Sigmoid colon (tissue), 4 donors: ENCODE measurements around the gene SDHA.

Experiments used
- CTCF ChIP-seq, 4 experiments: fragments of 450-650 bp in 3 of 4; fragments of 200-600 bp in 1 of 4; IDR thresholded peaks; one replicate each; pipeline ENCODE4 v1.5.1; 2016 to 2019; ENCODE audit warnings: antibody characterized with exemption in 4 of 4, mild to moderate bottlenecking in 3 of 4, moderate library complexity in 2 of 4
- EP300 ChIP-seq, 4 donors: sonication (generic); formaldehyde crosslinking; IDR thresholded peaks; one replicate each; pipeline ENCODE4 v1.6.1; 2017; ENCODE audit warnings: antibody characterized with exemption in 4 of 4
- POLR2A ChIP-seq, 2 donors: fragments of 450-650 bp; IDR thresholded peaks; one replicate each; pipeline ENCODE4 v1.6.1; 2016; ENCODE audit warnings: antibody characterized with exemption in 2 of 2, mild to moderate bottlenecking in 2 of 2, moderate library complexity in 2 of 2

GRCh38 chr5:252546-252945 lies 34.4 kb downstream of the SDHA start:
- no peak for TF ChIP-seq CTCF (IDR thresholded peaks at IDR 0.05)
- TF ChIP-seq POLR2A (IDR thresholded peaks at IDR 0.05) = no peak
- no peak for TF ChIP-seq EP300 (IDR thresholded peaks at IDR 0.05)
